ENCODE measurements around the gene CCDC68. TPM values are rescaled to one million over a fixed set of nuclear protein-coding genes. Genes with fewer than 3 reads are reported as not detected.

The CCDC68 gene
- total and polyA plus RNA-seq, 2 of the 13 experiments (the other 11 are each of a cell fraction or from before 2014, with no cell fraction given), result 4.6 to 13.3 TPM

GRCh38 chr18:54932472-54932871 lies 26.8 kb downstream of the CCDC68 start:
- no peak overlapping the region for H3K9ac ChIP-seq (ENCODE audit: insufficient read depth, low read depth, low read length)
- no peak overlapping the region for H3K4me3 ChIP-seq (replicated peaks in 1 of 3; ENCODE audit: insufficient read depth in 1 of 3, low read depth in 2 of 3, low read length in 3 of 3)
- TF ChIP-seq HOXD1 (CRISPR knock-in tag; IDR thresholded peaks at IDR 0.05) (no peak), ATF4 (CRISPR knock-in tag; IDR thresholded peaks at IDR 0.05) (no peak), ZNF740 (CRISPR knock-in tag; IDR thresholded peaks at IDR 0.05) (no peak), ZNF234 (CRISPR knock-in tag; conservative IDR thresholded peaks at IDR 0.05) (no peak)
- no peaks in the 10 kb centered on the region for H4K20me1 ChIP-seq (ENCODE audit: insufficient read depth, low read length)
- no peak for DNase-seq (ENCODE audit: low spot score)
- POLR2A ChIA-PET, result no interaction called here
- intact Hi-C loops (cut with micrococcal nuclease; ENCODE audit: unreplicated experiment), result no loop called here
- peaks cover 2 to 14% of the 10 kb centered on the region in 2 experiments; a peak in 3 of 5 replicates for H3K36me3 ChIP-seq (replicated peaks in 1 of 2; ENCODE audit: control insufficient read depth in 1 of 2, insufficient read depth in 2 of 2, low read length in 2 of 2)
- CTCF ChIA-PET (ENCODE audit: low intra/inter-chr PET ratio, low total read pairs), result no interaction called here
- no TSS peak for BruUV-seq (replicated peaks)
- 29% methylated on average over 1 of the region's 1 CpG for WGBS (ENCODE audit: low lambda C conversion rate)
- in situ Hi-C loops (cut with HindIII; ENCODE audit: extremely low pct_ligation_motif_present, low pct_unique_long_range_greater_than_20kb), result no loop called here
- peaks cover 33% of the 10 kb centered on the region for H3K4me1 ChIP-seq (ENCODE audit: insufficient read depth, low read length)
- H3K4me2 ChIP-seq (ENCODE audit: low read depth, low read length), result no peak overlapping the region
- H3K27ac ChIP-seq (ENCODE audit: extremely low read length, insufficient read depth, low read length), result no peak overlapping the region
- no peaks in the 10 kb centered on the region for H3K9me3 ChIP-seq (ENCODE audit: low read length)
- H3K79me2 ChIP-seq (ENCODE audit: insufficient read depth, low read length), result no peaks in the 10 kb centered on the region
- H3K27me3 ChIP-seq (ENCODE audit: control insufficient read depth in 1 of 2, insufficient read depth in 2 of 2, low read length in 2 of 2), result no peaks in the 10 kb centered on the region
- no peak overlapping the region for H2AFZ ChIP-seq (ENCODE audit: low read length)
- FAIRE-seq, result no peak
- ATAC-seq, result peak; percentile 44; the same call in 2 of the 3 replicates

GRCh38 chr18:54931152-54931551 lies 28.1 kb downstream of the CCDC68 start:
- no peak overlapping the region for H3K4me2 ChIP-seq (ENCODE audit: low read depth, low read length)
- ChIA-PET CTCF (ENCODE audit: low intra/inter-chr PET ratio, low total read pairs) (no interaction called here), POLR2A (no interaction called here)
- no peak overlapping the region for H3K27ac ChIP-seq (ENCODE audit: extremely low read length, insufficient read depth, low read length)
- H3K27me3 ChIP-seq (ENCODE audit: control insufficient read depth in 1 of 2, insufficient read depth in 2 of 2, low read length in 2 of 2), result no peaks in the 10 kb centered on the region
- FAIRE-seq (no peak), DNase-seq (ENCODE audit: low spot score) (no peak), ATAC-seq (no peak)
- TF ChIP-seq JDP2 (CRISPR knock-in tag; IDR thresholded peaks at IDR 0.05; ENCODE audit: borderline replicate concordance) (no peak), ZSCAN25 (CRISPR knock-in tag; IDR thresholded peaks at IDR 0.05) (no peak), NCOA5 (CRISPR knock-in tag; IDR thresholded peaks at IDR 0.05) (no peak), TERF1 (CRISPR knock-in tag; IDR thresholded peaks at IDR 0.05) (no peak), SOX13 (IDR thresholded peaks at IDR 0.05) (no peak), SOX13 (CRISPR knock-in tag; conservative IDR thresholded peaks at IDR 0.05 in 1 of 2, IDR thresholded peaks at IDR 0.05 in 1 of 2) (no peak), MTF2 (CRISPR knock-in tag; IDR thresholded peaks at IDR 0.05; ENCODE audit: borderline replicate concordance) (no peak), ZNF746 (CRISPR knock-in tag; IDR thresholded peaks at IDR 0.05) (no peak)
- in situ Hi-C loops (cut with HindIII; ENCODE audit: extremely low pct_ligation_motif_present, low pct_unique_long_range_greater_than_20kb) (no loop called here), intact Hi-C loops (cut with micrococcal nuclease; ENCODE audit: unreplicated experiment) (no loop called here)
- H3K9ac ChIP-seq (ENCODE audit: insufficient read depth, low read depth, low read length), result no peak overlapping the region
- H2AFZ ChIP-seq (ENCODE audit: low read length), result no peak overlapping the region
- no peaks in the 10 kb centered on the region for H4K20me1 ChIP-seq (ENCODE audit: insufficient read depth, low read length)
- peaks cover 2 to 6% of the 10 kb centered on the region in 2 experiments; a peak in 2 of 5 replicates for H3K36me3 ChIP-seq (replicated peaks in 1 of 2; ENCODE audit: control insufficient read depth in 1 of 2, insufficient read depth in 2 of 2, low read length in 2 of 2)
- no peak overlapping the region for H3K4me3 ChIP-seq (replicated peaks in 1 of 3; ENCODE audit: insufficient read depth in 1 of 3, low read depth in 2 of 3, low read length in 3 of 3)
- H3K4me1 ChIP-seq (ENCODE audit: insufficient read depth, low read length), result peaks cover 33% of the 10 kb centered on the region
- no TSS peak for BruUV-seq (replicated peaks)
- H3K79me2 ChIP-seq (ENCODE audit: insufficient read depth, low read length), result no peaks in the 10 kb centered on the region
- H3K9me3 ChIP-seq (ENCODE audit: low read length), result no peaks in the 10 kb centered on the region
- WGBS (ENCODE audit: low lambda C conversion rate), result over 99% methylated on average over 4 of the region's 4 CpGs

Data from HepG2 (cell line).